ENCODE results near the gene TEX48. TPM values are rescaled to one million over a fixed set of nuclear protein-coding genes. Genes with fewer than 3 reads are reported as not detected.

The TEX48 gene
- polyA plus RNA-seq (2013, experiment 1 of 2; ENCODE audit: insufficient read length): not detected
- polyA plus RNA-seq (2013, experiment 2 of 2; ENCODE audit: insufficient read length): not detected

DNA sequence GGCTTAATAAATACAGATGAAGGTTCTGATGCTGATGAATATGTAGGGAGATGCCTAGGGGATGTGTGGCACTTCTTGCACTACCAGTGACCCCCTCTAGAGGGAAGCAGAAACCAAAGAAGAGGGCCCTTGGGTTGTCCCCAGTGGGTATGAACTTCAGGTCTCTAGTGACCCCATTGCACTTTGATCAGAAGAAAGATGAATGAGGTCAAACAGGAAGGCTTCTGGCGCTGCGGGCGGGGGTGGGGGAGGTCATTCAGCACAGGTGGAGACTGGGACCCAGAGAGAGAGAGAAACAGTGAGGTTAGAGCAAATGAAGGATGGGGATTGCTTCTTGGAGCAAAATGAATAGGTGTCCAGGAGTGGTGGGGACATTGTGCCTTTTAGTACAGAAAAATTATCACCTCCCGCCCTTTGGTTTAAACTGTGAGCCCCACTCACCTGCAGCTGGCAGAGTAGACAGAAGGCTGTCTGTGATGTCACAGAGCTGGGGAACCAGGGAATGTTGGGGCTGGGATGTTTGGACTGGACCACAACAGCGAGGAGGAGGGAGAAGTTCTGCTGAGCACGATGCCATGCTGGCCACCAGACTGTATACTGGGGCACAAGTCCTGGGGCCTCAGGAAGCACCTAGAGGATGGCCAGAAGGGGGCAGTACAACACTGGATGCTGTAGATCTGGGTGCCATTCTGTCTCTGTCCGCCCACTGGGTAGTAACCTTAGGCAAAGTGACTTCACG, at the start of gene TEX48:
Gene TEX48 (minus strand): TSS at position 599 of the 739 bp plus-strand sequence. CDS start 10,469 bp downstream, outside the sequence.
- DNase-seq: peak; percentile 73

GRCh38 chr9:114731701-114732100, 49.7 kb upstream of the TEX48 start:
- DNase-seq: no peak

- no peak for DNase-seq
Measured at GRCh38 chr9:114729706-114730105, 47.7 kb upstream of the TEX48 start.

- DNase-seq: no peak
Measured at GRCh38 chr9:114725930-114726329, 43.9 kb upstream of the TEX48 start.

DNA sequence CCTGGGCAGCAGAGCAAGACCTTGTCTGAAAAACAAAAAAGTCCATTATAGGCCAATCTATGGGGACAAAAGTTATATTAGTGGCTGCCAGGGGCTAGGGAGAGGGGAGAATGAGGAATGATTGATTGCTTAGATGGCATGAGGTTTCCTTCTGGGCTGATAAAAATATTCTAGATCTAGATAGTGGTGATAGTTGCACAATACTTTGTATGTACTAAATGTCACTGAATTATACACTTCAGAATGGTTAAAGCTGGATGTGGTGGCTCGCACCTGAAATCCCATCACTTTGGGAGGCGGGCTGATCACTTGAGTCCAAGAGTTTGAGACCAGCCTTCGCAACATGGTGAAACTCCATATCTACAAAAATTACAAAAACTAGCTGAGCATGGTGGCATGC, 42.8 kb upstream of the TEX48 start:
- DNase-seq: no peak

DNA sequence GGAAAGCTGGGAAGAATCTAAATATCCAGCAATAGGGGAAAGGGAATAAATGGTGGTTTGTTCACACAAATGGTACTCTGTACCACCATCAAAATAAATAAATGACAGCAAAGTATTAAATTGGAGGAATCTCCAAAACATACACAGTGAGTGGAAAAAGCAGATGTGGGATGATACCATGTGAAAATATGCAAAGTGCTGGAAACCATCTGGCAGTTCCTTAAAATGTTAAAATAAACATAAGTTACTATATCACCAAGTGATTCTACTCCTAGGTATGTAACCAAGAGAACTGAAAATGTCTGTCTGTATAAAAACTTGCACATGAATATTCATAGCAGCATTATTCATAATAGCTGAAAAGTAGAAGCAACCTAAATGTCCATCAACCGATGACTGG, 41.9 kb upstream of the TEX48 start:
- peak; percentile 87 for DNase-seq

GRCh38 chr9:114722937-114723620, 41.1 kb upstream of the TEX48 start:
- no peak for DNase-seq

DNA sequence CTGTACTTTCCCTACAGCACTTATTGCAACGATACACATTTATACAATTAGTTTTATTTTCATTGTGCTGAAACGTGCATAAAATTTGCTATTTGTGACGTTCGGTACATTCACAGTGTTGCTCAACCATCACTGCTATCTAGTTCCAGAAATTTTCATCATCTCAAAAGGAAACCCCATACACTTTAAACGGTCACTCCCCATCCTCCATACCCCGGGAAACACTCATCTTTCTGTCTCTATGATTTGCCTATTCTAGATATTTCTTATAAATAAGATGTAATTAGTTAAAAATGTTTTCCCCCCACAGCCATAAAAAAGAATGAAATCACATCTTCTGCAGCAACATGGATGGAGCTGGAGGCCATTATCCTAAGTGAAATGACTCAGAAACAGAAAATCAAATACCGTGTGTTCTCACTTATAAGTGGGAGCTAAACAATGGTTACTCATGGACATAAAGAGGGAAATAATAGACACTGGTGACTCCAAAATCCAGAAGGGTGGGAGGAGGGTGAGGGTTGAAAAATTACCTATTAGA, 40.2 kb upstream of the TEX48 start:
- peak; percentile 45 for DNase-seq

- no peak for DNase-seq
Measured at GRCh38 chr9:114721491-114722079, 39.6 kb upstream of the TEX48 start.

DNA sequence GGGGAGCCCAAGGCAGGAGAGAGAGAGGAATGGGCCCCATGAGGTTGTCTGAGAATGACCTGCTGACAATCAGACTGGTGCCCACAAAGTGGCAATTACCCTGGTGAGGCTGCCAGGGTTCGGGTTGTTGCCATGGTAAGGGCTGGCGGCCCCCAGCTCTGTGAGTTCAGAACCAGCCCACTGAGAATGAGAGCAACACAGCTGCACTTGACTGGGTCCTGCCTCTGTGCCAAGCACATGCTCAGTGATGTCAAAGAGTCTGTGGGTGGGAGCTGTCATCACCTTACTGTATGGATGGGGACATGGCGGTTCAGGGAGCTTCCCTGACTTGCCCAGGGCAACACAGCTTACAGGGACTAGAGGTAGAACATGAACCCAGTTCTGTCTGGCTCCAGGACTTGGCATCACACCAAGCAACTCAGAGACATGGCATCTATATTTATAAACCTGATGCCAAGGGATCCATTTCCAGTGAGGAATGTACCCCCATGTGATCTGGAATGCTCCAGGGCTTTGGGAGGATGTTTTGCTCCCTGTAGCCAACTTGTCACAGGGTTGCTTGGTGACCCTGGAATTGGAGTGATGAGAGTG, 38.2 kb upstream of the TEX48 start:
- DNase-seq: peak; percentile 75

DNA sequence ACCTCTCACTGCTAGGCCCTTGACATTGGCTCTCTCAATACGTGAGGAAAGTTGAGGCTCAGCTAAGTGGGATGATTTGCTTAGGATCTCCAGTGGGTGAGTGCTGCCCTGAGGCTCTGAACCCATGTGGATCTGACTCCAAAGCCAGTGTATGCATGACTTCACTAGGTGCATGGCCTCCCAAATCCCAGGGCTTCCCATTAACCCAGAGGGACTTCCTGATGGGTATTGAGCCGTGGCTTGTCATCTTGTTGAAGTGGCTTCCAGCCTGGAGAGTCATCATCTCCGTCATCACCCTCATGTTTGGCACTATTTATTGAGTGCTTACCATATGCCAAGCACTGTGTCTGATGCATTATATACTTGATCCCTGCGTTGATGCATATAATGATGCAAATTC, 37.3 kb upstream of the TEX48 start:
- no peak for DNase-seq

DNA sequence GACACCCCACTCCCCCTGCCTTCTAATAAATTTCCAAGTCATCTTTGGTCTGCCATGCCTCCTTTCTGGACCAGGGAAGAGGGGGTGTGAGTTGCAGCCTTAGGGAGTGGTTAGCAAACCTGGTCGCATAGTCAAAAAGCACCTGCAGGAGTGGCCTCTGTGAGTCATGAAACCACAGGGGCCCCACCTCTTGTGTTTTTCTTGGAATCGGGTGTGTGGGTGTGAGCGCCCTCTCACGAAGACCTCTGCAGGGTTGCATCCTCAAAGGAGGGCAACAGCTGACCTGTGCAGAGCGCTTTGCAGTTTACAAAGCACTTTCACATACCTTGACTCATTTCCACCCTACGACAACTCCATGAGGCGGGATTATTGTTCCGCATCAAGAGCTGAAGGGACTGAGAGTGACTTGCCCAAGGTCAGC, 36.8 kb upstream of the TEX48 start:
- no peak for DNase-seq

DNA sequence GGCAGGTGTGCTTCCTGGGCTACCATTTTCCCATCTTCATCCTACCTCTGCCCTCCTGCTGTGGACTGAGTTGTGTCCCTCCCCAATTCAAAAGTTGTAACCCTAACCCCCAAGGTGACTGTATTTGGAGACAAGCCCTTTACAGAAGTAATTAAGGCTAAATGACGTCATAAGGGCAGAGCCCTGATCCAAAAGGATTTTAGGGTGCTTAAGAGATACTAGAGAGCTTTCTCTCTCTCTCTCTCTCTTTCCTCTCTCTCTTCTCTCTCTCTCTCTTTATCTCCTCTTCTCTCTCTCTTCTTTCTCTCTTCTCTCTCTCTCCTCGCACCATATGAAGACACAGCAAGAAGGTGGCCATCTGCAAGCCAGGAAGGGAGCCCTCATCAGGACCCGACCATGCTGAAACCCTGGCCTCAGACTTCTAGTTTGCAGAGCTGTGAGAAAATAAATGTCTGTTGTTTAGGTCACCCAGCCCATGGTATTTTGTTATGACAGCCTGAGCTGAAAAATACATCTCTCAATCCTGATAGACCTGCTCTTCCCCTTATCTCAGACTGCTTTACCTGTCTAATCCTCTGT, 36.0 kb upstream of the TEX48 start:
- DNase-seq: no peak

- DNase-seq: no peak
Measured at GRCh38 chr9:114709636-114710035, 27.6 kb upstream of the TEX48 start.

DNA sequence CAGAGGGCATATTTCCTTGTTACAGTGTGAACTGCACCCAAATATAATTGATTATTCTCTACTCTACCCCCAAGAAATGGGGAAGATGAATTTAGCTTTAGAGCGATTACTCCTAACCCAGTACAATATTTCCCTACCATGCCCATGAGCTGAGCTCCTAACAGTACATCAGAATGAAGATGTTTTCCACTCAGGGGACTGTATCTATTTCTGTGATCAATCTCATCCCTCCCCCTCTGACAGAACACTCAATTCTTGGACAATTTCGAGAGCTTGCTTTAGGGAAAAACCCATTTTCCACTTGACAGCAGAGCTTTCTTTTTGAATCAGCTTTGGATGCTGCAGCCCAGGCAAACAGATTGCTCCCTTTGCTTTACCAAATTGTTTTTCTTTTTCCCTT, 24.7 kb upstream of the TEX48 start:
- DNase-seq: no peak

DNA sequence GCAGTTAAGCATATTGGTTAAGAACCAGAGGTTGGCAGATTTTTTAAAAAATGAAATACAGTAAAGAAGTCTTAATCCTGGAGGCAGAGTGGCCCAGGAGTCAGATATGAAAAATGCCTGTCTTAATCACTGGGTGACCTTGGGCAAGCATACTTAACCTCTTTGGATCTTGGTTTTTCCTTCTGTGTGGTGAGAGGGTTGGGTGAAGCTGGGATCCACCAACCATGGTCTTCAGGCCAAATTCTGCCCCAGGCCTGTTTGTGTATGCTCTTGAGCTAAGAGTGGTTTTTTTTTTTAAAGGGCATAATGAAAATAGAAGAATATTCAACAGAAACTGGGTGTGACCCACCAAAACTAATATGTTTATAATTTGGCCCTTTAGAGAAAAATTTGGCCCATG, 20.0 kb upstream of the TEX48 start:
- DNase-seq: no peak

DNA sequence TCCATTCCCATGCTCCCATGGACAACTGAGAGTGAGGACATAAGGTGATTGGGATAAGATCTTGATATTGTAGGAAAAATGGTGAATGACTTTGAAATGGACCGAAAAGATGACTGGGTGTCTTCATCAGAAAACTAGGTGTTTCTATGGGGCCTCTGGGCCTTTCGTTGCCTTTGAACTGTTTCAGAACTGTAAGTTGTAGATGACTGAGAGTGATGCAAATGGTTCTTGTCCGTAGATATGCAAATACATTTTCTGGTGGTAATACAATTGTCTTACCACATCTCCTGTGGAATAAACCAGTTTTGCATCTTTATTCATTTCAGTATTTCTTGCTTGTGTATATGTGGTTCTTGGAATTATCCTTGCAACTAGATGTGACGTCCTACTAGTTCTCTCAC, 16.0 kb upstream of the TEX48 start:
- no peak for DNase-seq

DNA sequence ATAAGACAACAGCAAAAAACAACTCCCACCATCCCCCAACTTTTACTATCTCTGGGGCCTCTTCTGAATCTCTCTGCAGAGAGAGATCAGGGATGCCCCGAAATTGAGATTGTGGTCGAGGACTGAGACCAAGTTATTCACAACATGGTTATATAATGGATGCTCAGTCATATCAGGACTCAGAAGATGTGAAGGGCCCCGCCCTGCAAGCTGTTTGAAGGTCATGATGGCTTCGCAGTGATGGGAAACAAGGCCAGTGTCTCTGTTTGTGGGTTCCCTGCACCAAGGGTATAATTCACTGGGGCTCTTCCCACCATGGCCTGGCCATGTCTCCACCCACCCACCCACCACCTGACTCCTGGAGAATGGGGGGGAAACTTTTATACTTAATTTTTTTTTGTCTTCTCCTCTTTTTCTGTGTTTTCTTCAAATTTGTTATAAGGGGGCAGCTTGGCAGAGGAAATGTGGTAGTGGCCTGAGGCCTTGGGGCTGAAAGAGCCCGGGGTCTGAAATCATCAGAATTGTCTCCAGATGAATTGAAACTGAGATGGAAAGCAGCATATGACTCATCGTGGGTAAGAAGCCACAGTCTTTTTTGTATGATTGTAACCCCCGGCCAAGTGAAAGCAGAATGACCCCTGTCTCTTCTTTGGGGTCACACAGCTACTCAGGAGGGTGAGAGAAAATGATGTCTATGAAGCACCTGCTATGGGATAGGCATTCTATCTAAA, 15.0 kb upstream of the TEX48 start:
- peak; percentile 53 for DNase-seq

- no peak for DNase-seq
Measured at GRCh38 chr9:114695948-114696347, 14.0 kb upstream of the TEX48 start.

GRCh38 chr9:114694719-114695269, 12.8 kb upstream of the TEX48 start:
- no peak for DNase-seq

GRCh38 chr9:114694146-114694545, 12.2 kb upstream of the TEX48 start:
- peak; percentile 31 for DNase-seq
